GM06990 (cell line): ENCODE results near the gene MTA1.
A peak's percentile ranks its signal among the peaks of the same experiment; 100 is the strongest.

Experiments used
- DNase-seq: peaks from one replicate; pipeline ENCODE4 v3.0.0-alpha.2; 2011; ENCODE audit not compliant: insufficient read length; ENCODE audit errors: extremely low read depth
- H3K27me3 ChIP-seq: replicated peaks from 2 replicates; pipeline ENCODE4 v1.6.0; 2011; ENCODE audit warnings: low read length; ENCODE audit not compliant: control insufficient read depth, insufficient read depth
- H3K36me3 ChIP-seq: 2 replicates; pipeline ENCODE4 v1.5.1; 2011; ENCODE audit warnings: low read length; ENCODE audit not compliant: control insufficient read depth, insufficient read depth
- H3K4me3 ChIP-seq: replicated peaks from 2 replicates; pipeline ENCODE4 v1.5.1; 2011; ENCODE audit warnings: low read depth, mild to moderate bottlenecking, control low read depth, low read length
- TF ChIP-seq, protein P1 (sequence below): IDR thresholded peaks from 2 replicates; pipeline ENCODE4 v1.5.1; 2011; ENCODE audit warnings: low read length, control low read depth, mild to moderate bottlenecking, inconsistent platforms; ENCODE audit not compliant: insufficient read depth, poor library complexity, severe bottlenecking

The MTA1 gene

GRCh38 chr14:105479431-105480158 lies 60.0 kb downstream of the MTA1 start:
- TF ChIP-seq, protein P1, sequence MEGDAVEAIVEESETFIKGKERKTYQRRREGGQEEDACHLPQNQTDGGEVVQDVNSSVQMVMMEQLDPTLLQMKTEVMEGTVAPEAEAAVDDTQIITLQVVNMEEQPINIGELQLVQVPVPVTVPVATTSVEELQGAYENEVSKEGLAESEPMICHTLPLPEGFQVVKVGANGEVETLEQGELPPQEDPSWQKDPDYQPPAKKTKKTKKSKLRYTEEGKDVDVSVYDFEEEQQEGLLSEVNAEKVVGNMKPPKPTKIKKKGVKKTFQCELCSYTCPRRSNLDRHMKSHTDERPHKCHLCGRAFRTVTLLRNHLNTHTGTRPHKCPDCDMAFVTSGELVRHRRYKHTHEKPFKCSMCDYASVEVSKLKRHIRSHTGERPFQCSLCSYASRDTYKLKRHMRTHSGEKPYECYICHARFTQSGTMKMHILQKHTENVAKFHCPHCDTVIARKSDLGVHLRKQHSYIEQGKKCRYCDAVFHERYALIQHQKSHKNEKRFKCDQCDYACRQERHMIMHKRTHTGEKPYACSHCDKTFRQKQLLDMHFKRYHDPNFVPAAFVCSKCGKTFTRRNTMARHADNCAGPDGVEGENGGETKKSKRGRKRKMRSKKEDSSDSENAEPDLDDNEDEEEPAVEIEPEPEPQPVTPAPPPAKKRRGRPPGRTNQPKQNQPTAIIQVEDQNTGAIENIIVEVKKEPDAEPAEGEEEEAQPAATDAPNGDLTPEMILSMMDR: no peak
- Histone ChIP-seq H3K4me3 (no peak overlapping the region), H3K36me3 (no peaks in the 10 kb centered on the region), H3K27me3 (no peaks in the 10 kb centered on the region; the same call in 1 of the 2 replicates)
- DNase-seq: no peak

DNA sequence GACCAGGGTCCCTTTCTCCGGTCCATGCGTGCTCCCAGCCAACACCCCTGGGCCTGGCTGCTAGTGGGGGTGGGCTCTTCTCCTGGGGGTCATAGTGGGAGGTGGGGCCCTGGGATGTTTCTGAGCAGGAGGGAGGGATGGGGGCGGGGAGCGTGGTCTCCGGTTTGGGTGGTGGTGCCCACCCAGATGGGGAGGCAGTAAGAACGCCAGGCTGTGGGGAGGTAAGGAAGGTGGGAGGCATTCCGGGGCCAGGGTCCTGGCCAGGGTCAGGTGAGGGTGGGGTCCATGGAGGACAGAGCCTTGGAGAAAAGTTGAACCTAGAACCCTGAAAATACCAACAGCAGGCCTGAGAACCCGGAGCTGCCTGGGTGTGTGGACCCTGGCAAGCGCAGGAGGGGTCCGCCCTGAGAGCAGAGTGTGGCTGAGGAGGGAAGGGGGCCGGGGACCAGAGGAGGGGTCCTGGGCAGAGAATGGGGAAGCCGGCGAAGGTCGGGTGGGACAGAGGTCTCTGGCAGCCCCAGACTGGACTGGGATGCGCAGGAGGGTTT lies 60.6 kb downstream of the MTA1 start:
- H3K36me3 ChIP-seq: no peaks in the 10 kb centered on the region
- TF ChIP-seq, protein P1: no peak
- no peak for DNase-seq
- H3K27me3 ChIP-seq: no peaks in the 10 kb centered on the region; the same call in 1 of the 2 replicates
- H3K4me3 ChIP-seq: no peak overlapping the region

GRCh38 chr14:105480807-105481801 lies 61.5 kb downstream of the MTA1 start:
- Histone ChIP-seq H3K36me3 (no peaks in the 10 kb centered on the region), H3K4me3 (peak overlapping the region; percentile 19), H3K27me3 (no peaks in the 10 kb centered on the region; the same call in 1 of the 2 replicates)
- DNase-seq: peak; percentile 82
- TF ChIP-seq, protein P1: peak; percentile 98

- H3K27me3 ChIP-seq: no peaks in the 10 kb centered on the region; the same call in 1 of the 2 replicates
- peak; percentile 82 for DNase-seq
- no peak overlapping the region for H3K4me3 ChIP-seq
- TF ChIP-seq, protein P1: peak; percentile 39
- no peaks in the 10 kb centered on the region for H3K36me3 ChIP-seq
These were observed 62.3 kb downstream of the MTA1 start for GRCh38 chr14:105481886-105482457.

DNA sequence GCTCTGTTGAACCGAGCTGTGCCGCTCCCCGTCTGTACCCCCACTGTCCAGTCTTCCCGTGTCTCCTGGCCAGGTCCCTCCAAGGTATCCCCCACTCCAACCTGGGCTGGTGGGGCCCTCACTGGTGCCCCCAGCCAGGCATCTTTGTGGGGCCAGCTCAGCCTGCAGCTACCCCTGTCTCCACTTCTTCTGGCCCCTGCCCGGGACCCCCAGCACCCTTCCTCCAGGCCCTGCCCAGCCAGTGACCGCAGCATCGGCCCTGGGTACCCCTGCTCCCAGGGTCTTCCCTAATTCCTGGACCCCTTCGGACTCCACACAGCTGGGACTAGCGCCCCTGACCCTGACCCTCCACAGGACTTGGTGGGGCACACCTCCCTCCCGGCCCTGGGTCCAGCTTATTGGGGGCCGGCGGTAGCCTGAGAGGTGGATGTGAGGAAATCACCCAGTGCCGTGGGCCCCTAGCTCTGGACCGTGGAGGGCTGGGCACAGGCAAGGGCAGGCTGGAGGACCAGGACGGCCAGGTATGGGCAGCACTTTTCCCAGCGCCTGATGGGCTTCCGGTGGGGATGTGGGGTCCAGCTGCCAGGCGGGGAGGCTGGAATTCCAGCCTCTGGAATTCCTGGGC lies 63.0 kb downstream of the MTA1 start:
- TF ChIP-seq, protein P1: no peak
- DNase-seq: no peak
- H3K36me3 ChIP-seq: no peaks in the 10 kb centered on the region
- H3K27me3 ChIP-seq: no peaks in the 10 kb centered on the region; the same call in 1 of the 2 replicates
- H3K4me3 ChIP-seq: no peak overlapping the region
